GM12892 (cell line): Measurements from ENCODE around the gene PHACTR2.

Experiments
- POLR2A ChIP-seq: IDR thresholded peaks from 2 replicates; pipeline ENCODE4 v1.6.1; 2011; ENCODE audit warnings: low read depth, low read length, control low read depth
- POLR2AphosphoS5 ChIP-seq: IDR thresholded peaks from 2 replicates; pipeline ENCODE4 v1.6.1; 2011; ENCODE audit warnings: low read depth, low read length, control low read depth
- TAF1 ChIP-seq: IDR thresholded peaks from 2 replicates; pipeline ENCODE4 v1.6.1; 2011; ENCODE audit warnings: low read depth, mild to moderate bottlenecking, control low read depth, low read length, borderline replicate concordance

DNA sequence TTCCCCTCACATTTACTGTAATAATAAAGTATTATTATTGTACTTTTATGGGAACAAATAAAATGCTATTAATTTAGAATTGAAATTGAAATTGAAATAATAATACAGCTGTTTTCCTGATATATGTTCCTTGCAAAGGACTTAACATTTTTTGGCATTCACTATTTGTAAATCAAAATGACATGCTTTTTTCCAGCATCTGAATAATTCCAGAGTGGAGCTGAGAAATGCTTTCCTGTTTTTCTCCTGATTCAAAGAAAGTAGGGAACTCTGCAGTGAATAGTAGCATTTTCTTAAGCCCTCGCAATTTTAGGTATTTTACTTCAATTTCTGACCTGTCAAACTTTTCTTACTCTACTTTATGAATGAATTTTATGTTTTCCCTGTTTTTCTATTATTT lies 72.1 kb downstream of the PHACTR2 start:
- no peak for TF ChIP-seq POLR2A
- no peak for TF ChIP-seq POLR2AphosphoS5
- TF ChIP-seq TAF1 = no peak
